ENCODE data around the gene PLIN5.

Gene PLIN5

DNA sequence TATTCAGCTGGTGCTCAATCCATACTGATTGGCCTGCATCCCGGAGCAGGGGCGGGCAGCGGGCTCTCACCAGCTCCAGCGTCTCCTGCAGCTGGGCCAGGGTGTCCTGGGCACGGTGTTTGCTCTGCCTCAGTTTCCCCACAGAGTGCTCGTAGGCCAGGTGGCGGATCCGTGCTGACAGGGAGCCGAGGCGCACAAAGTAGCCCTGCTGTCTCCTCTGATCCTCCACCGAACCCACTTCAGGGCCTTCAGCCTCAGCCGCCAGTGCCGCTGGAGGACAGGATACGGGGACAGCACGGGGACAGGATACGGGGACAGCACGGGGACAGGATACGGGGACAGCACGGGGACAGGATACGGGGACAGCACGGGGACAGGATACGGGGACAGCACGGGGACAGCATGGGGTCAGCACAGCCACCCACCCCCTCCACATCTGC is 9.4 kb downstream of the PLIN5 start:
- TF ChIP-seq, protein P1, sequence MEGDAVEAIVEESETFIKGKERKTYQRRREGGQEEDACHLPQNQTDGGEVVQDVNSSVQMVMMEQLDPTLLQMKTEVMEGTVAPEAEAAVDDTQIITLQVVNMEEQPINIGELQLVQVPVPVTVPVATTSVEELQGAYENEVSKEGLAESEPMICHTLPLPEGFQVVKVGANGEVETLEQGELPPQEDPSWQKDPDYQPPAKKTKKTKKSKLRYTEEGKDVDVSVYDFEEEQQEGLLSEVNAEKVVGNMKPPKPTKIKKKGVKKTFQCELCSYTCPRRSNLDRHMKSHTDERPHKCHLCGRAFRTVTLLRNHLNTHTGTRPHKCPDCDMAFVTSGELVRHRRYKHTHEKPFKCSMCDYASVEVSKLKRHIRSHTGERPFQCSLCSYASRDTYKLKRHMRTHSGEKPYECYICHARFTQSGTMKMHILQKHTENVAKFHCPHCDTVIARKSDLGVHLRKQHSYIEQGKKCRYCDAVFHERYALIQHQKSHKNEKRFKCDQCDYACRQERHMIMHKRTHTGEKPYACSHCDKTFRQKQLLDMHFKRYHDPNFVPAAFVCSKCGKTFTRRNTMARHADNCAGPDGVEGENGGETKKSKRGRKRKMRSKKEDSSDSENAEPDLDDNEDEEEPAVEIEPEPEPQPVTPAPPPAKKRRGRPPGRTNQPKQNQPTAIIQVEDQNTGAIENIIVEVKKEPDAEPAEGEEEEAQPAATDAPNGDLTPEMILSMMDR (IDR thresholded peaks at IDR 0.05; ENCODE audit: insufficient read depth, low read length, poor library complexity, severe bottlenecking), result no peak
- no peak overlapping the region for H3K4me3 ChIP-seq (replicated peaks; ENCODE audit: low read depth, low read length)
- no peaks in the 10 kb centered on the region for H3K36me3 ChIP-seq (ENCODE audit: control insufficient read depth, insufficient read depth, low read length)
- H3K27me3 ChIP-seq (replicated peaks; ENCODE audit: control insufficient read depth, insufficient read depth, low read length), result no peaks in the 10 kb centered on the region; the same call in none of the 2 replicates
- DNase-seq (ENCODE audit: extremely low read depth, insufficient read length), result no peak

DNA sequence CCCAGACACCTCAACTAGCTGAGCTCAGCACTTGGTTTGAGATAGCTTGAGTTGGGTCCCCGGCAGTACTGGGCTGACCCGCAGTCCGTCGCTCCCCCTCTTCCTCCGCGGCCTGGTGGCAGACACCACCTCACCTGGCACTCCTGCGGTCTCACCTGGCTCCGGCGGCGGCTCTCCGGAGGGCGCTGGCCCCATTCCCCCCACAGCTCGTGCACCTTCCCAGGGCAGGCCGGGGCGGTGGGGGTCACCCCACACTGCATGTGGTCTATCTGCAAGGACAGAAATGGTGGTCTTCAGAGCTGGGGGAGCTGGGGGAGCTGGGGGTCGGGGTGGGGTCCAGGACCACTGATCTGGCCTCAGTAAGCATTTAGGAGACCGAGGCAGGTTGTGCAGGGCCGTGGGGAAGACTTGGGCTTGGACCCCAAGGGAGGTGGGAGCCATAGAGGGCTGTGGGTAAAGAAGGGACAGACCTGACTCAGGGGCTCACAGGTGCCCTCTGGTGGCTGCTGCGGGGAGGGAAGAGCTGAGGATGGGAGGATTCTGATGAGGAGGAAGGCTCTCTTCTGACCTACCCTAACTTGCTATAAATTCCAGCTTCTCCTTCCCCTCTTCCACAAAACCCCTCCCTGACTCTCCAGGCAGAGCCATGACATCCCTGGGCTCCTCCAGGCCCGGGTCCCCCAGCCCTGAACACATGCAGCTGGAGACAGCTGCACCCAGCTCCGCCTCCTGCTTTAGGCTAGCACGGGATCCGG is 10.0 kb downstream of the PLIN5 start:
- TF ChIP-seq, protein P1 (IDR thresholded peaks at IDR 0.05; ENCODE audit: insufficient read depth, low read length, poor library complexity, severe bottlenecking), result peak; percentile 87
- Histone ChIP-seq H3K36me3 (ENCODE audit: control insufficient read depth, insufficient read depth, low read length) (no peaks in the 10 kb centered on the region), H3K4me3 (replicated peaks; ENCODE audit: low read depth, low read length) (no peak overlapping the region), H3K27me3 (replicated peaks; ENCODE audit: control insufficient read depth, insufficient read depth, low read length) (no peaks in the 10 kb centered on the region; the same call in none of the 2 replicates)
- DNase-seq (ENCODE audit: extremely low read depth, insufficient read length), result no peak

DNA sequence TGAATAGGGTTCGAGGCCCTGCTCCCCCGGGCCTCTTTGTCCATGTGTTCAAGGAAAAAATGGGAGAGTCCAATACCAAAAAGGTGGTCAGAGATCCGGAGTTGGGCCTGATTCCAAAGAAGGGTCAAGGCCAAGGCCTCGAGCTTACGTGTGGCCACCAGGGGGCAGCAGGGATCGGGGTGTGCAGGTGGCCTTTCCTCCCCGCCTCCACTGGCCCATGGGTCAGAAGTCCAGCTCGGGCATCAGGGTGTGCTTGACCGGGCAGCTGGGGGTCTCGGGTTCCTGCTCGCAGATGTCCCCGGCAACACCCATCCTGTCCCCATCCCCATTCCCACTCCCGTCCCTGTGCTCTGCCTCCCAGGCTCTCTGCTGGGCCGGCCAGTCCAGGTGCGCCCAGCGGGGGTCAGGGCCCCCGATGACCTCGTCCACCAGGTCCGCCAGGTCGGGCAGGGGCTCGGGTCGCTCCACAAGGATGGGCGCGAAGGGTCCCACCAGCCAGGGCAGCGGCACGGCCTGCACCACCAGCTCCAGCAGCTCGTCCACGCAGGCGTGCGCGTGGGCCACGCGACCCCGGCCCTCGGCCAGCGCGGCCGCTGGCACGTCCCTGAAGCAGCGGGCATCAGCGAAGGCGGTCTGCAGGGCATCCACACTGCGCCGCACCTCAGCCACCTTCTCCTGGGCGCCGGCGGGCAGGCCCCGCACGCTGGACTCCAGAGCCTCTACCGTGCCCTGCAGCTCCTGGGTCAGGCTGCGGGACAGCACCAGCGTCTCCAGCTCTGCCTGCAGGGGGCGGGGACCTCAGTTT is 11.5 kb downstream of the PLIN5 start:
- TF ChIP-seq, protein P1 (IDR thresholded peaks at IDR 0.05; ENCODE audit: insufficient read depth, low read length, poor library complexity, severe bottlenecking), result peak; percentile 78
- no peak overlapping the region for H3K4me3 ChIP-seq (replicated peaks; ENCODE audit: low read depth, low read length)
- no peaks in the 10 kb centered on the region for H3K36me3 ChIP-seq (ENCODE audit: control insufficient read depth, insufficient read depth, low read length)
- H3K27me3 ChIP-seq (replicated peaks; ENCODE audit: control insufficient read depth, insufficient read depth, low read length), result no peaks in the 10 kb centered on the region; the same call in 1 of the 2 replicates
- DNase-seq (ENCODE audit: extremely low read depth, insufficient read length), result no peak

DNA sequence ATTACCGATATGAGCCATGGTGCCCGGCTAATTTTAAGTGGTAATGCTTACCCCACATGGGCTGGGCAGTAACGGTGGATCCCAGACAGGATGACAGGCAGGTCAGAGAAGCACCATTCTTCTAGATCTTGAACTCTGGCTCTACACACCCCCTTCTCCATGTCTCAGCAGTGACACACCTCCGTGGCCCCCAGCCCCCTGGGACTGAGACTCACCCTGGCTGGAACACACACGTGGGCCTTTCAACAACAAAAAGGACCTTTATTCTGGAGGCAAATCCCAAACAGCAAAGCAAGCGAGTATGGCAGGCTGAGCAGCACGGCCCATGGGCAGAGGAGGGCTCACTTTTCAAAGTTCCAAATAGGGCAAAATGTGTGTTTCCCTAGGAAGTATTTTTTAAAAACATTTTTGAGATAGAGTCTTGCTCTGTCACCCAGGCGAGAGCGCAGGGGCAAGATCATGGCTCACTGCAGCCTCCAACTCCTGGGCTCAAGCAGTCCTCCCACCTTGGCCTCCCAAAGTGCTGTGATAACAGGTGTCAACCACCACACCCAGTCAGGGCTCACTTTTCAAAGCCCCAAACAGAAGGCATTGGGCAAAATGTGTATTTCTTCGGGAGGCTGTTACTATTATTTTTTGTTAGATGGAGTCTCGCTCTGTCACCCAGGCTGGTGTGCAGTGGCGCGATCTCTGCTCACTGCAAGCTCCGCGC is 12.6 kb downstream of the PLIN5 start:
- Histone ChIP-seq H3K4me3 (replicated peaks; ENCODE audit: low read depth, low read length) (no peak overlapping the region), H3K36me3 (ENCODE audit: control insufficient read depth, insufficient read depth, low read length) (no peaks in the 10 kb centered on the region), H3K27me3 (replicated peaks; ENCODE audit: control insufficient read depth, insufficient read depth, low read length) (no peaks in the 10 kb centered on the region; the same call in 1 of the 2 replicates)
- TF ChIP-seq, protein P1 (IDR thresholded peaks at IDR 0.05; ENCODE audit: insufficient read depth, low read length, poor library complexity, severe bottlenecking), result no peak
- no peak for DNase-seq (ENCODE audit: extremely low read depth, insufficient read length)

DNA sequence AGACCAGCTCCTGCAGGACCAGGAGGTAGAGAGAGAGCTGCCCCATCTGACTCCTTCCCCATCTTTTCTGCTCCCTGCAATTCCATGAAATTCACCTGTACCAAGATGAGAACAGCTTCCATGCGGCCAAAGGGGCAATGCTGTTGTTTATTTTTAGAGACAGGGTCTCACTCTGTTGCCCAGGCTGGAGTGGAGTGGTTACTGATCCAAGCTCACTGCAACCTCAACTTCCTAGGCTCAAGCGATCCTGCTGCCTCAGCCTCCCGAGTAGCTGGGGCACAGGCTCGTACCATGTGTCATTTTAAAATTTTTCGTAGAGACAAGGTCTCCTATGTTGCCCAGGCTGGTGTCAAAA is 13.2 kb downstream of the PLIN5 start:
- no peaks in the 10 kb centered on the region for H3K36me3 ChIP-seq (ENCODE audit: control insufficient read depth, insufficient read depth, low read length)
- no peaks in the 10 kb centered on the region; the same call in 1 of the 2 replicates for H3K27me3 ChIP-seq (replicated peaks; ENCODE audit: control insufficient read depth, insufficient read depth, low read length)
- no peak for DNase-seq (ENCODE audit: extremely low read depth, insufficient read length)
- H3K4me3 ChIP-seq (replicated peaks; ENCODE audit: low read depth, low read length), result no peak overlapping the region
- TF ChIP-seq, protein P1 (IDR thresholded peaks at IDR 0.05; ENCODE audit: insufficient read depth, low read length, poor library complexity, severe bottlenecking), result no peak

Measured in GM06990 (cell line).